Stimulated activated CD4-positive, alpha-beta T cell treated with anti-CD3 and anti-CD28 coated beads, Interleukin-12 subunit alpha, Interleukin-12 subunit beta, amount 100 ng/mL, for 4 hours (primary cell): Measurements from ENCODE around the gene WDFY2.
"Not testable (repeated sequence)": the region's sequence is repeated elsewhere in the genome, so short reads cannot be mapped to it uniquely, and the experiment has no call there.

ENCODE experiments used
- DNase-seq: peaks from one replicate; pipeline ENCODE4 v3.0.0-alpha.2; 2020

WDFY2 gene

GRCh38 chr13:51673165-51673564 lies 88.9 kb downstream of the WDFY2 start:
- no peak for DNase-seq

- no peak for DNase-seq
Measured at GRCh38 chr13:51674276-51674675, 90.0 kb downstream of the WDFY2 start.

- DNase-seq = no peak
Measured at GRCh38 chr13:51675385-51675784, 91.1 kb downstream of the WDFY2 start.

- no peak for DNase-seq
Measured at GRCh38 chr13:51675877-51676276, 91.6 kb downstream of the WDFY2 start.

GRCh38 chr13:51676739-51677138 lies 92.5 kb downstream of the WDFY2 start:
- DNase-seq = no peak

GRCh38 chr13:51678420-51678819 lies 94.2 kb downstream of the WDFY2 start:
- no peak for DNase-seq

- DNase-seq = no peak
Measured at GRCh38 chr13:51679616-51680015, 95.4 kb downstream of the WDFY2 start.

GRCh38 chr13:51681037-51681678 lies 96.9 kb downstream of the WDFY2 start:
- no peak for DNase-seq

GRCh38 chr13:51682686-51683085 lies 98.4 kb downstream of the WDFY2 start:
- DNase-seq = no peak

GRCh38 chr13:51683597-51683996 lies 99.3 kb downstream of the WDFY2 start:
- DNase-seq = no peak

- no peak for DNase-seq
Measured at GRCh38 chr13:51684076-51684475, 99.8 kb downstream of the WDFY2 start.

- DNase-seq = no peak
Measured at GRCh38 chr13:51687947-51688714, 103.9 kb downstream of the WDFY2 start.

- DNase-seq = no peak
Measured at GRCh38 chr13:51688937-51689662, 104.8 kb downstream of the WDFY2 start.

- no peak for DNase-seq
Measured at GRCh38 chr13:51689663-51689996, 105.4 kb downstream of the WDFY2 start.

- not testable (repeated sequence) for DNase-seq
Measured at GRCh38 chr13:51695677-51696076, 111.4 kb downstream of the WDFY2 start.

GRCh38 chr13:51697181-51697580 lies 112.9 kb downstream of the WDFY2 start:
- no peak for DNase-seq

GRCh38 chr13:51697855-51698254 lies 113.6 kb downstream of the WDFY2 start:
- no peak for DNase-seq

- no peak for DNase-seq
Measured at GRCh38 chr13:51698352-51698751, 114.1 kb downstream of the WDFY2 start.

GRCh38 chr13:51704399-51705313 lies 120.4 kb downstream of the WDFY2 start:
- no peak for DNase-seq

GRCh38 chr13:51707461-51707860 lies 123.2 kb downstream of the WDFY2 start:
- no peak for DNase-seq

GRCh38 chr13:51713807-51714206 lies 129.5 kb downstream of the WDFY2 start:
- no peak for DNase-seq

- no peak for DNase-seq
Measured at GRCh38 chr13:51714663-51715168, 130.5 kb downstream of the WDFY2 start.

GRCh38 chr13:51715613-51716012 lies 131.4 kb downstream of the WDFY2 start:
- DNase-seq = no peak
